HG02588 (cell line): ENCODE results near the gene TRPM5.

Experiments
- ATAC-seq: cut with Tn5 transposase; IDR thresholded peaks from one replicate; pipeline ENCODE4 v1.9.1; 2021; ENCODE audit warnings: mild to moderate bottlenecking, moderate library complexity; ENCODE audit not compliant: unreplicated experiment

The TRPM5 gene

DNA sequence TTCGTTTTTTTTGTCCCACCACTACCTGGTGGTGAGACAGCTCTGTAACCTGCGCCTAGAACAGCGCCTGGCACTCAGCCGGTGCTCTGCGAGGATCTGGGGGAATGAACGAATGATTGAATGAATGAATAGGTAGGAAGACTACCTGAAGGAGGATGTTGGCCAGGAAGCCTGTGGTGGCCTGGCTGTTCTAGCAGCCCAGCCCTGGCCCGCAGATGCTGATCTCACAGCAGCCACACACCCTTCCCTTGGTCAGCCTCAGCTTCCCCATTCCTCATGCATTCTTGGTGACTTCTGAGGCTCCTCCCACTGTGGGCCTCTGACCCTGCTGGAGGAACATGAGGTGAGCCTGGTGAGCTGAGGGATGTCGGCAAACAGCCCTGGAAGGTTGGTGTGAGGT lies 3.7 kb downstream of the TRPM5 start:
- no peak for ATAC-seq

DNA sequence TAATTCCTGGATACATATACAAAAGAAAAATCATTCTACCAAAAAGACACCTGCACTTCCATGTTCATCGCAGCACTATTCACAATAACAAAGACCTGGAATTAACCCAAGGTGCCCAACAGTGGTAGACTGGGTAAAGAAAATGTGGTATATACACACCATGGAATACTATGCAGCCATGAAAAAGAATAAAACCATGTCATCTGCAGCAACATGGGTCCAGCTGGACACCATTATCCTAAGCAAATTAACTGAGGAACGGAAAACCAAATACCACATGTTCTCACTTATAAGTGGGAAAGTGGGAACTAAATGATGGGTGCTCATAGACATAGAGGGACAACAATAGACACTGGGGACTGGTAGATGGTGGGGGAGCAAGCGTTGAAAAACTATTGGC lies 4.5 kb downstream of the TRPM5 start:
- ATAC-seq = no peak

GRCh38 chr11:2437516-2437915 lies 6.8 kb downstream of the TRPM5 start:
- ATAC-seq = no peak

GRCh38 chr11:2436521-2437031 lies 7.7 kb downstream of the TRPM5 start:
- ATAC-seq = no peak

DNA sequence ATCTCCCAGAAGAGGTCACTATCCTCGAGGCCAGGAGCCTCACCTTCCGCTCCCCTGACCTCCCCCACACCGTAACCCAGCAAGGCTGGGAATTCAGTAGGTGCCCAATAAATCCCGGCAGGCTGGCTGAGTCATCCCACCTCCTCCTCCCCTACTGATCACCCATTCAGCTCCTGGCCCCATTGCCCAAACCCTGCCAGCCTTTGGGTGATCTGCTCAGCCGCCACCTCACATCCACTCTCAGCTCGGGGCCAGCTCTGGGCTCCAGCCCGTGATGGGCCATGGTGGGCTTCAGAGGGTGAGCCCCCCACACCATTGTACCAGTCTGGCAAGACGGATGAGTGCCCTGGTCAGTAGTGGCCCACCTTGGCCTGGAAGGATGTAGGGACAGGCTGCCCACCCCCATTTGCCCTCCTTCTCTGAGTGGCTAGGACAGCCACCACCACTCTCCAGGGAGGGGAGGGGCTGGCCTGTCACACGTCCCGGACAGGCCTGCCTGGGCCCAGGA lies 8.2 kb downstream of the TRPM5 start:
- no peak for ATAC-seq

DNA sequence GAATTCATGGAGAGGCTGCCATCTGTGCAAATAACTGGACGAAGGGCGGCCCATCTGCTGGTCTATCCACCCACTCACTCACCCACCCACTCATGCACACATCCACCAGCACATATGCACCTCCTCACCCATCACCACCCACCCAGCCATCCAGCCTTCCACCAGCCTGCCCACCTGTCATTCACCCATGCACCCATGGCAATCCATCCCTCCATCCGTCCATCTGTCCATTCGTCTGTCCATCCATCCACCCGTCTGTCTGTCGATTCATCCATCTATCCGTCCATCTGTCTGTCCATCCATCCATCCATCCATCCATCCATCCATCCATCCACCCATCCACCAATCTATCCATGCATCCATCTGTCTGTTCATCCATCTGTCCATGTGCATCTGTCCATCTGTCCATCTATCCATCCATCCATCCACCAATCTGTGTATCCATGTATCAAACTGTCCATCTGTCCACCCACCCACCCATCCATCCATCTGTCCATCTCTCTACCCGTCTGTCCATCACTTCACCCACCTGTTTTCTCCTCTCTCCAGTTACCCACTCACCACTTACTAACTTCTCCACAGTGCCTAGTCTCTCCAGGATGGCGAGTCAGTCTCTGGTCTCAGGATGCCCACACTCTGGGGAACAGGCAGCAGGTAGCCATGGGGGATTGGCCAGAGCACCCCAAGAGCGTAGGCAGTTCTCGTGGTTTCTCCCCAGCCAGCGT lies 8.9 kb downstream of the TRPM5 start:
- ATAC-seq = no peak

DNA sequence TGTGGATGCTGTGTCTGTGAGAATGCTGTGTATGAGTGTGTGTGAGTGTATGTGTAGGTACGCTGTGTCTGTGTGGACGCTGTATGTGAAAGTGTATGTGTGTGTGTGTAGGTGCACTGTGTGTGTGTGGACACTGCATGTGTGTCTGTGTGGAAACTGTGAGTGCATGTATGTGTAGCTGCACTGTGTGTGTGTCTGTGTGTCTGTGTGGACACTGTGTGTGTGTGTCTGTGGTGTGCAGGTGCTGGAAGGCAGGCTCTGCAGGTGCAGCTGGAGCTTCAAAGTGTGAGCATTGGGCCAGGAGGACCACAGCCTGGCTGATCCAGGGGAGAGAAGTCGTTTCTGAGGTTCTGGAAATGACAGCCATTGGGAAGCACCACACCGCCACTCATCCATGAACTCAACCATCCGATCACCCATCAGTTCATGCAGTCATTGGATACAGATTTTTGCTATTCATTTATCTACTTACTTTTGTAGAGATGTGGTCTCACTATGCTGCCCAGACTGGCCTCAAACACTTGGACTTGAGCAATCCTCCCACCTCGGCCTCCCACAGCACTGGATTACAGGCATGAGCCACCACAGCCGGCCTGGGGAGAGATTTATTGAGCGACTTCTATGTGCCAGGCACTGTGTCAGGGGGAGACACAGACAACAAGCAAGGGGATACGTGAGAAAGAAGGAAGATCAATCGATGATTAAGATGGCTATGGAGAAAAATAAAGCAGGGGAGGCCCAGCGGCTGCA lies 9.6 kb downstream of the TRPM5 start:
- ATAC-seq = no peak

GRCh38 chr11:2434008-2434407 lies 10.3 kb downstream of the TRPM5 start:
- ATAC-seq = no peak

DNA sequence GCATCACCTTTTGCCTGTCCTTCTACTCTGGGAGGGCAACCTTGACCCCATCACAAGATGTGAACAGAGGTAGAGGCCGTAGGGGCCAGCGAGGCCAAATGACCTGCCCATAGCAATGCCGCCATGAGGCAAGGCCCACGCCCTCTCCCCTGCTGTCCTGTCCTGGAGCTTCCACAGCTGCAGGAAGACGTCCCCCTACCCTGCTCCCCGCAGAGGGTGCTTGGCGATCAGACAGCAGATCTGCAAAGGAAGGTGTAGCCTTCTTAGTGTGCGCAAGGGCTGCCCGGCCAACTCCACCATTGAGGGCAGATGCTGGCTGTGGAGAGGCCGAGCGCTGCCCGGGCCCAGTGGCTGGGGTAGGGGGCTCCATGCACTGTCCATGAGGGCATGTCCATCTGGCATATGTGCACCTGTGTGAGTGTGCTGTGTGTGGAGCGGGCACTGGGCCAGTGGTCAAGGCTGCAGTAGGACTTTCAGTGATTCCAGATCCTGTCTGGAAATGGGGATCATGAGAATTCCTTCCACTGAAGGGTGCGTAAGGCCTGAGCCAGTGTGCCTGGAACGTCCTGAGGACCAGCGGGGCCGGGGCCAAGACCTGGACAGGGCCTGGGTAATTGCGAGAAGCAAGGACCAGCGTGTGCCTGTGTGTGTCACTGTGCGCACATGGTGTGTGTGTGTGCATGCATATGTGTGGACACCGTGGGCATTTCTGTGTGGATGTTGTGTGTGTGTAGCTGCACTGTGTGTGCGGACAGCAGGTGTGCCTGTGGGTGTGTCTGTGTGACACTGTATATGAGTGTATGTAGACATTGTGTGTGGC lies 11.0 kb downstream of the TRPM5 start:
- no peak for ATAC-seq

- ATAC-seq = no peak
Observed at GRCh38 chr11:2432628-2433071, 11.7 kb downstream of the TRPM5 start.

- no peak for ATAC-seq
Observed at GRCh38 chr11:2432171-2432621, 12.1 kb downstream of the TRPM5 start.

DNA sequence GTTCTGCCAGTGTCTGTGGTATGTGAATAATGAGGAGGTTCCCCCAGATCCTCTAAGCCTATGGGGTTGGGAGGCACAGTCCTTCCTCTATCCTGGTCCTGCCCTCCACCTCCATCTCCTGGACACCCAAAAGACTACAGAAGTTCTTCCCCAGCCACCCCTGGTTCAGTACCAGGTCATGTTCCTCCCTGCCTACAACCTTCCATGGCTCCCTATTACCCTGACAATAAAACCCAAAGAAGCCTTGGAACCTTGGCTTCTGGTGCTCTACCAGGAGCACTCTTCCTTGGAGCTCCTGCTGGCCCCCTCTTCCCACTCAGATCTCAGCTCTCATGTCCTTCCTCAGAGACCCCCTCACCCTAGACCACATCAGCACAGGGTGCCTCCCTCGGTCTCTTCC lies 12.9 kb downstream of the TRPM5 start:
- no peak for ATAC-seq

DNA sequence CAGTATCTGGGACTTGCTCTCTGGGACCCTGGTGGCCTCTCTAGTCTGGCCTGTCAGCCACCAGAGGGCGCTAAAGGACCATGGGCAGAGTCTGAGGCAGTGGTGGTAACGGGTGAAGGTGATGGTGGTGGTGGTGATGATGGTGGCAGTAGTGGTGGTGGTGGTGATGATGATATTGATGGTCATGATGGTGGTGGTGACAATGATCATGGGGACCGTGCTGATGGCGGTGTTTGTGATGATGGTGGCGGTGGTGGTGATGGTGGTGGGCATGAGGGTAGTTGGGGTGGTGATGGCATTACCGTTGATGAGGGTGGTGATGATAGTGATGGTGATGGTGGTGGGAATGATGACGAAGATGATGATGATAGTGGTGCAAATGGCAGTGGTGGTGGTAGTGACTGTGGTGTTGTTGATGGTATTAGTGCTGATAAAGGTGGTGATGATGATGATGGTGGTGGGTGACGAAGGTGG lies 16.0 kb downstream of the TRPM5 start:
- ATAC-seq = no peak

DNA sequence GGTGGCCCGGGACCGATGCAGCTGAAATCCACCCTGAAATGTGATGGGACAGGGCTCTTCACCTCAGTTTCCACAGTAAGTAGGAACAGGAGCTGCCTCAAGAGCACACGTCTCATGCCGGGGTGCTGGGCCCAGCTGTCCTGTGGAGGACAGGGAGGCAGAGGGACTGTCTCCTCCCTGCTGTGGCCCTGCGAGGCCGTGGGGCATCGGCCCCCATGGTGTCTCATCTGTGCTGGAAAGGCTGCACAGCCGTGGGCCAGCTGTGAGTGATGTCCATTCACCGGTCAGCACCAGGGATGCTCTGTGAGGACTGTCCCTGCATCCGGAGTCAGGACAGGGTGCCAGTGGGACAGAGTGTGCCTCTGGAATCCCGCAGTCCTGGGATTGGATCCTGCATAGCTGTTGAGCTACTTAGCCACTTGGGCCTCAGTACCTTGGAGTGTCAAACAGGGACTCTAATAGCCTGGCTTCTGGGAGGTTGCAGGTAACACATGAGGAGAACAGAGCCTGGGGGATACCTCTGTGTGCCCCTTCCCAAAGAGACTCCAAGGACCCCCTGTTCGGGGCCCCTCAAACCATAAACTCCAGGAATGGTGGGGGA lies 16.5 kb downstream of the TRPM5 start:
- ATAC-seq = no peak

- ATAC-seq = no peak
Observed at GRCh38 chr11:2426826-2427521, 17.3 kb downstream of the TRPM5 start.

- ATAC-seq = no peak
Observed at GRCh38 chr11:2426221-2426620, 18.1 kb downstream of the TRPM5 start.

DNA sequence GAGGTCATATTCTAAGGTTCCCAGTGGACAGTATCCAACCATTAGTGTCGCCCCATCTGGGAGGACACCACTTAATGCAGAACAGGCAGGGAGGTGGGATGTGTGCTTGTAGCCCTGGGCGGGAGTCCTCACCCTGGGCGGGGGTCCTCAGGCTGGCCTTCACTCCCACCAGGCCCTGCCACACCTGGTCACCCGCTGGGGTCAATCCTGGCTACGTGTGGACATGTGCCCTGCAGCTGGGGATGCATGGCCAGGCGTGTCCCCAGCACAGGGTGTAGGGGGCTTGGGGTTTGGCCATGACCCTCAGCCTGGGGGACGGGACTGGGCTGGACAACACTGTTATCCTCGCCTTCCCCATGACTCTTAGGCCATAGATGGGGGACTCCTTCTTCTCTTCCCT lies 18.8 kb downstream of the TRPM5 start:
- ATAC-seq = no peak

DNA sequence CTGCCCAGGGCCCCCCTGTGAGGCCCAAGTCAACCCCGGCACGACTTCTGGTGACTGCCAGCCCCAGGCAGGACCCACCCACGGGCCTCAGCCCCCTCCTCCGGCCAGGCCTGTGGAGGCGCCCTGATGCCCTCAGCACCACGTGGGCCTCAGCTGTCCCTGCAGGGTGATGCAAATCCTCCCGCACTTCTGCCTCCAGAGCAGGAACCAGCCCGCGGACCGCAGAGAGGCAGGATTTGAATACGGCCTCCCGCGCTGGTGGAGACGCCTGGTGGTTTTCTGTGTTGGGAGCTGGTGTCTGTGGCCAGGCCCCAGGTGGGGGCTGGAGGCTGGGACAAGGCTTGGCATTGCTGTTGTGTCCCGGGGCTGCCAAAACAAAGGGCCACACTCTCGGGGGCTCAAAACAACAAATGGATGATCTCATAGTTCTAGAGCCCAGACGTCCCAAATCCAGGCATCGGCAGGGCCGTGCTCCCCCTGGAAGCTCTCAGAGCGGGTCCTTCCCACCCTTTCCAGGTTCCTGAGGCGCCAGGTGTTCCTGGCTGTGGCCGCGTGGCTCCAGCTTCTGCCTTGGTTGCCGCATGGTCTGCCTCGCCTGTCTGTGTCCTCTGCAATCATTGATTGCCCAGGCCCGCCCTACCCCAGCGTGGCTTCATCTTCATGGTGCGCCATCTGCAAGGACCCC lies 19.4 kb downstream of the TRPM5 start:
- no peak for ATAC-seq
